Sigmoid colon (tissue), 7 donors: ENCODE data around the gene HIPK4. TPM values are rescaled to one million over a fixed set of nuclear protein-coding genes. Genes with fewer than 3 reads are reported as not detected.
"Not testable (repeated sequence)": the region's sequence is repeated elsewhere in the genome, so short reads cannot be mapped to it uniquely, and the experiment has no call there.

Experiments
- DNase-seq: peaks from one replicate; pipeline ENCODE4 v3.0.0-alpha.2; 2019
- H3K27ac ChIP-seq, 4 donors: fragments of 200-600 bp; sonication (generic); one replicate each; pipeline ENCODE4 v1.5.1; 2016 to 2019; ENCODE audit warnings: mild to moderate bottlenecking in 1 of 4
- H3K27me3 ChIP-seq, 3 donors: fragments of 200-600 bp; sonication (generic); one replicate each; pipeline ENCODE4 v1.5.1; 2019; ENCODE audit warnings: mild to moderate bottlenecking in 1 of 3
- H3K36me3 ChIP-seq, 4 donors: fragments of 200-600 bp; sonication (generic); one replicate each; pipeline ENCODE4 v1.5.1; 2016 to 2019
- H3K4me1 ChIP-seq, 4 donors: fragments of 200-600 bp; sonication (generic); one replicate each; pipeline ENCODE4 v1.5.1; 2017 to 2019
- H3K4me3 ChIP-seq, 4 donors: fragments of 200-600 bp; sonication (generic); one replicate each; pipeline ENCODE4 v1.5.1; 2017 to 2019; ENCODE audit warnings: mild to moderate bottlenecking in 2 of 4, moderate library complexity in 1 of 4
- H3K9me3 ChIP-seq, 4 donors: fragments of 200-600 bp in 3 of 4; sonication (generic) in 3 of 4; one replicate each; pipeline versions ENCODE4 v1.5.1 to v1.6.1; 2013 to 2019
- CTCF ChIP-seq, 4 experiments: fragments of 450-650 bp in 3 of 4; fragments of 200-600 bp in 1 of 4; IDR thresholded peaks; one replicate each; pipeline ENCODE4 v1.5.1; 2016 to 2019; ENCODE audit warnings: antibody characterized with exemption in 4 of 4, mild to moderate bottlenecking in 3 of 4, moderate library complexity in 2 of 4
- EP300 ChIP-seq, 4 donors: sonication (generic); formaldehyde crosslinking; IDR thresholded peaks; one replicate each; pipeline ENCODE4 v1.6.1; 2017; ENCODE audit warnings: antibody characterized with exemption in 4 of 4
- POLR2A ChIP-seq, 2 donors: fragments of 450-650 bp; IDR thresholded peaks; one replicate each; pipeline ENCODE4 v1.6.1; 2016; ENCODE audit warnings: antibody characterized with exemption in 2 of 2, mild to moderate bottlenecking in 2 of 2, moderate library complexity in 2 of 2
- POLR2AphosphoS5 ChIP-seq, 4 donors: sonication (generic); formaldehyde crosslinking; IDR thresholded peaks; one replicate each; pipeline ENCODE4 v1.6.1; 2017; ENCODE audit warnings: antibody characterized with exemption in 4 of 4
- WGBS, 2 donors: extraction: QIAGEN DNeasy Blood & Tissue Kit; methylation state at CpG; one replicate each; pipeline ENCODE4 v1.1.7; 2013; 5-methylcytosine and 5-hydroxymethylcytosine counted together
- intact Hi-C: fragments of 100-400 bp; cut with DNase I; formaldehyde crosslinking; loops from one replicate; pipeline ENCODE4 v1.15.1; 2023
- polyA plus RNA-seq, 3 donors: library from polyadenylated mRNA; stranded (reverse); fragments of 200-250 nt; gene quantifications; one replicate each; pipeline ENCODE4 v1.2.3, GENCODE V29; 2013
- total RNA-seq, 4 donors: library from RNA; depleted of rRNA; stranded (reverse); fragments of >200 nt; gene quantifications; one replicate each; pipeline ENCODE4 v1.1.0, GENCODE V29; 2016
- donor health status: healthy with polysubstance abuse.
- donor health status: Bipolar disorder and iron deficiency.
- donor health status: healthy.

Gene HIPK4
- total and polyA plus RNA-seq, 7 donors = 0.06 to 0.36 (median 0.14) TPM; not detected in 4

- Histone ChIP-seq H3K27ac (peak overlapping the region in 2 of 4 donors; percentile 31 to 69), H3K27me3 (no peaks in the 10 kb centered on the region), H3K36me3 (no peaks in the 10 kb centered on the region), H3K9me3 (no peaks in the 10 kb centered on the region), H3K4me3 (no peak overlapping the region), H3K4me1 (peaks cover 0 to 10% (median 5%) of the 10 kb centered on the region in 4 donors)
- TF ChIP-seq CTCF (IDR thresholded peaks at IDR 0.05) = no peak
- TF ChIP-seq EP300 (IDR thresholded peaks at IDR 0.05) = no peak
- no peak for TF ChIP-seq POLR2A (IDR thresholded peaks at IDR 0.05)
- no peak for TF ChIP-seq POLR2AphosphoS5 (IDR thresholded peaks at IDR 0.05)
- WGBS, 2 donors = 73 to 85% methylated on average over 8 of the region's 8 CpGs
- intact Hi-C loops = loop anchor here (5.0 kb wide), 1 partner anchor 35 kb away; no protein-coding TSS in a partner anchor
- no peak for DNase-seq
These were observed 22.0 kb upstream of the HIPK4 start for GRCh38 chr19:40411958-40412499.

- H3K36me3 ChIP-seq = no peaks in the 10 kb centered on the region
- no peak overlapping the region for H3K4me3 ChIP-seq
- H3K27me3 ChIP-seq = no peaks in the 10 kb centered on the region
- H3K4me1 ChIP-seq = peaks cover 0 to 10% (median 5%) of the 10 kb centered on the region in 4 donors
- intact Hi-C loops = loop anchor here (5.0 kb wide), 1 partner anchor 36 kb away; no protein-coding TSS in a partner anchor
- WGBS, 2 donors = 52 to 54% methylated on average over 16 of the region's 16 CpGs
- no peak for DNase-seq
- no peaks in the 10 kb centered on the region for H3K9me3 ChIP-seq
- TF ChIP-seq POLR2AphosphoS5 (IDR thresholded peaks at IDR 0.05) = peak in 1 of 4 donors; percentile 26
- no peak for TF ChIP-seq CTCF (IDR thresholded peaks at IDR 0.05)
- no peak for TF ChIP-seq EP300 (IDR thresholded peaks at IDR 0.05)
- TF ChIP-seq POLR2A (IDR thresholded peaks at IDR 0.05) = no peak
- peak overlapping the region in 2 of 4 donors; percentile 31 to 69 for H3K27ac ChIP-seq
These were observed 21.3 kb upstream of the HIPK4 start for GRCh38 chr19:40411125-40411842.

GRCh38 chr19:40410030-40410389 is 20.0 kb upstream of the HIPK4 start:
- H3K36me3 ChIP-seq = no peaks in the 10 kb centered on the region
- H3K27ac ChIP-seq = no peak overlapping the region
- no peak for TF ChIP-seq POLR2AphosphoS5 (IDR thresholded peaks at IDR 0.05)
- H3K27me3 ChIP-seq = no peaks in the 10 kb centered on the region
- no peak for DNase-seq
- H3K4me1 ChIP-seq = peaks cover 0 to 10% (median 6%) of the 10 kb centered on the region in 4 donors
- intact Hi-C loops = loop anchor here (5.0 kb wide), 1 partner anchor 37 kb away; no protein-coding TSS in a partner anchor
- no peak overlapping the region for H3K4me3 ChIP-seq
- 72 to 78% methylated on average over 9 of the region's 9 CpGs for WGBS, 2 donors
- no peaks in the 10 kb centered on the region for H3K9me3 ChIP-seq

GRCh38 chr19:40408598-40408925 is 18.6 kb upstream of the HIPK4 start:
- 85 to 89% methylated on average over 8 of the region's 8 CpGs for WGBS, 2 donors
- H3K4me3 ChIP-seq, H3K27me3 ChIP-seq, DNase-seq, H3K36me3 ChIP-seq, H3K27ac ChIP-seq, H3K9me3 ChIP-seq, intact Hi-C loops: not testable (repeated sequence)
- H3K4me1 ChIP-seq = peaks cover 0 to 16% (median 14%) of the 10 kb centered on the region in 4 donors

- no peak for TF ChIP-seq EP300 (IDR thresholded peaks at IDR 0.05)
- no peak for TF ChIP-seq POLR2A (IDR thresholded peaks at IDR 0.05)
- no peak for TF ChIP-seq CTCF (IDR thresholded peaks at IDR 0.05)
- TF ChIP-seq POLR2AphosphoS5 (IDR thresholded peaks at IDR 0.05) = no peak
- WGBS, 2 donors = 26 to 52% methylated on average over 22 of the region's 22 CpGs
- no peak overlapping the region for H3K4me3 ChIP-seq
- no peaks in the 10 kb centered on the region for H3K36me3 ChIP-seq
- no peak overlapping the region for H3K27ac ChIP-seq
- peaks cover 0 to 22% (median 19%) of the 10 kb centered on the region in 4 donors for H3K4me1 ChIP-seq
- no peaks in the 10 kb centered on the region for H3K9me3 ChIP-seq
- H3K27me3 ChIP-seq = no peaks in the 10 kb centered on the region
- no peak for DNase-seq
- intact Hi-C loops = no loop called here
These were observed 18.0 kb upstream of the HIPK4 start for GRCh38 chr19:40407714-40408597.
